Cardiac septum (tissue), 1 donor: ENCODE data around the gene AGPAT1. TPM values are rescaled to one million over a fixed set of nuclear protein-coding genes. Genes with fewer than 3 reads are reported as not detected.
"Not testable (repeated sequence)": the region's sequence is repeated elsewhere in the genome, so short reads cannot be mapped to it uniquely, and the experiment has no call there.

Source experiments
- DNase-seq: peaks from one replicate; pipeline ENCODE4 v3.0.0-alpha.2; 2020; ENCODE audit warnings: low spot score
- intact Hi-C: fragments of 100-400 bp; cut with DNase I; formaldehyde crosslinking; loops from one replicate; pipeline ENCODE4 v1.14.0; 2022
- total RNA-seq: library from RNA; stranded (reverse); fragmentation: NEBNext Ultra II Directional; extraction: Animal tissue kit (Norgen Biotek cat#: 25700); gene quantifications from one replicate; pipeline ENCODE4 v1.2.1, GENCODE V29; 2021
- donor health status: DM: no; HTN: no; CAD: no.

Gene AGPAT1
- total RNA-seq, 1 donor from 2014 or later = 47.2 TPM

GRCh38 chr6:32153564-32154513, 22.0 kb downstream of the AGPAT1 start, which contains the start of gene PPT2:
Gene PPT2 (plus strand): TSS chr6:32154141. CDS start chr6:32154595, 454 bp downstream.
- intact Hi-C loops = loop anchor here (1.0 to 2.0 kb wide), 3 partner anchors 23 to 41 kb away; partner anchors contain the start of gene AGPAT1
- peak; percentile 91 for DNase-seq

DNA sequence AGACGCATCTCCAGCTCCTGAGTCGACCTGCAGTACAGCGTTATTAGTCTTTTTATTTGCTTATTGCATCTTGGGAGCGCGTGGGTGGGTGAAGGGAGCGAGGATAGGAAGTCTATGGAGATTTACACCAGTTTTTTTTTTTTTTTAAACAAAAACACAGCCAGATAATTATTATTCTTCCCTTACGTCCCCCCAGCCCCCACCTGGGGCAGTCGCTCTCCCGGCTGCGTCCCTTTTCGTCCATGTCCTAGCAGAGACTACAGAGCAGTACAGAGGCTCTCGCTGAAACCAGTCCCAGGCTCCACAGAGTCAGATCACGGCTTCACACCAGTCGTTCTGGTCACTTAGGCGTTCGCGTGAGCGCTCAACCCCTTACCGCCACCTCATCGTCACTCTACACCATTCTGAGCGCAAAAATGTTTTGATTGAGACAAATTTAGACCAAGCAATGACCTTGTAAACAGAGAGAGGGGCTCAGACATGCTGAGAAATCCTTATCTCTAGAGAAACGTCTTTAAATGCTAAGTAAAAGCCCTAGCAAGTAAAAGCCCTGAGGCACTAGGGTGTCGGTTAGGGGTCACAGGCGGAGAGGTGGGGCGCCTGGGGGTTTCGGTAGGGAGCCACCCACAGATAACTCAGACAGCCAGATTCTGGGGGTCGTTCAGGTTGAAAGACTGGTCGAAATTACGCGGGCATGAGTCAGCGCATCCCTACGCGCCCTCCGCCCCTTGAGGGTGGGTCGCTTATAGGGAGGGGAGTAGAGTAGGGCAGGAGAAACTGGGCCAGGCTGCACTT, 22.9 kb downstream of the AGPAT1 start:
- intact Hi-C loops = loop anchor here (2.0 kb wide), 1 partner anchor 26 kb away; no protein-coding TSS in a partner anchor
- no peak for DNase-seq

- DNase-seq = no peak
- intact Hi-C loops = loop anchor here (2.0 kb wide), 1 partner anchor 25 kb away; no protein-coding TSS in a partner anchor
These were observed 23.8 kb downstream of the AGPAT1 start, which contains the start of gene PRRT1 for GRCh38 chr6:32151863-32152768. Gene PRRT1 (minus strand): TSS chr6:32151939. CDS start chr6:32151827, 112 bp downstream.

GRCh38 chr6:32151181-32151862, 24.6 kb downstream of the AGPAT1 start:
- intact Hi-C loops = no loop called here
- no peak for DNase-seq

GRCh38 chr6:32149932-32150870, 25.7 kb downstream of the AGPAT1 start:
- intact Hi-C loops = no loop called here
- DNase-seq = no peak

- no peak for DNase-seq
- intact Hi-C loops = no loop called here
These were observed 26.7 kb downstream of the AGPAT1 start for GRCh38 chr6:32149092-32149755.

DNA sequence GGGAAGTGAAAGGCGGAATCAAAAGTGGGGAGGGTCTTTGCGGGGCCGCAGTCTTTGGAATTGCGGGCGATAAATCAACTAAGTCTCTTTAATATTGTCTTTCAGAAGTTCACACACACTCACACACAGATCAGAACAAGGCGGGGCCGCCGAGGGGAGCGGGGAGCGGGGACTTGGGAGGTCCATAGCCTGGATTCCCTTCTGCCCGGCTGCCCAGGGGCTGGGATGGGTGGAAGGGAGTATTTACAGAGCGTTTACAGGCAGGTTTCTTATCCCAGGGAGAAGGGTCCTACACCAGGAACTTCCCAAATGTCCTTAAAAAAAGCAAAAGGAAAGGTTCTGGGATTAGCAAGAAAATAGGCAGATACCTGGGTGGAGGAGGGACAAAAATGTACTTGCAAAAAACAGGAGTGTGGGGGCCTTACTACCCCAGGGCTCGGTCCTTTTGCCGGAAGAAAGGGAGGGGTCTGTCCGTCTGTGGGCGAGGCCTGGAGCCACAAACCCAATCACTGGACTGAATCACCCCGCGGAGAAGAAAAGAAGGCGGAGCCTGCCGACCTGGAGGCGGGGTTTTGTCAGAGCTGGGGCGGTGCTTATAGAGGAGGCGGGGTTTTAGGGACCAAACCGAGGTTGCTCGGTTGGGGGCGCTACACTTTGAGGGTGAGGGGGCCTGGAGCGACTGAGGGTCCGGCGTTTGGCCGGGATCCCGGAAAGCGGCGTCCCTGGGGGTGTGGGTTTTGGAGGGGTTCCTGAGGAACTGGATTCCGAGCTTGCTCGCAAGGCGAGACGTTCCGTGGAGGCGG, 27.4 kb downstream of the AGPAT1 start:
- DNase-seq = no peak
- intact Hi-C loops = no loop called here

GRCh38 chr6:32147401-32148132, 28.3 kb downstream of the AGPAT1 start:
- no peak for DNase-seq
- intact Hi-C loops = no loop called here

DNA sequence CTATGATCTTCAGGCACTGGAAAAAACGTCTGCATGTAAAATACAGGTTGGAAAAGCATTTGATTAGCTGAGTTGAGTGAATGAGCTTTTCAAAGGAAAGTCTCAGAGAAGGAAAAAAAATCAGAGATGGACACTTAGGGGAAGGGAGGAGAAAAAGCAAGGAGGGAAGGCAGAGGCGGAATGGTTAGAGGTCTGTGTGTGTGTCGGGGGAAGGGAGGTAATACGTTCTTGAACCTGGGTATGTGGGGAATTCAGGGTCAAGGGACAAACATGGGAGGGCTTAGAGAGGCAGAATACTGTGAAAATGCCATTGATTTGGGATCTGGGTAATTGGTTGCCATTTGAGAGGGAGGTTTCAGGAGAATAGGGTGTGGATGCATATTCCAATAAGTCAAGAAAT, 29.2 kb downstream of the AGPAT1 start:
- intact Hi-C loops = no loop called here
- no peak for DNase-seq

DNA sequence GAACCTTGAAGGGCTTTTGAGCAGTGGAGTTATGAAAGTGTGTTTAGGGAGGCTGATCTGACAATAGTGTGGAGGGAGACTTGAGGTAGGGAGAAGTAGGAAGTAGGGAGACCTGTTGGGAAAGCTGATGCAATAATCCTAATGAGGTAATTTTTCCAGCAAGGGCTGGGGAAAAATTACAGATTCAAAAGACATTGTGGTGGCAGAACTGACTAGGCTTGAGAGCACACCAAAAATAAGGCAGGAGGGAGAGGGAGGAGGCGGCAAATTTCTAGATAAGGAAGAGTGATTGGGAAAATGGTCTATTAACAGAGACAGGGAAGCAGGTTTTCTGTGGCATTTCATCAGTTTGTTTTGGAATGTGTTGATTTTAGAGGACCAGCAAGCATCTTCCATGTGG, 29.6 kb downstream of the AGPAT1 start:
- intact Hi-C loops = no loop called here
- DNase-seq = no peak

GRCh38 chr6:32144238-32144637, 31.6 kb downstream of the AGPAT1 start:
- intact Hi-C loops, DNase-seq: not testable (repeated sequence)

- no peak for DNase-seq
- intact Hi-C loops = no loop called here
These were observed 35.4 kb downstream of the AGPAT1 start for GRCh38 chr6:32140420-32141046.

DNA sequence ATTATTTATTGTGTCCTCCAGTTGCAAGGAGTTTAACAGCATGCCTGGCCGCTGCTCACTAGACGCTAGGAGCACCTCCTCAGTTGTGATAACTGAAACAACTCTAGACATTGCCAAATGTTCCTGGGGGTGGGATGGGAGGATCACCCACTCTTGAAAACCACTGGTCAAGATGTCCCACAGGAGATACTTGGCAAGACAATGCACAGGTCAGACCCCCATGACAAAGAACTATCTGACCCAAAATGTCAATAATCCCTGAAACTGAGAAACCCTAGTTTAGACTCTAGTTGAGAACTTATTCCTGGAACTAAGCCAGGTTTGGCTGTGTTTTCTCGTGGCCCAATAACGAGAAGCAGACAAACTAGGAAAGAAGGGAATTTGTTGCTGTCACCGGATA, 36.3 kb downstream of the AGPAT1 start:
- intact Hi-C loops = no loop called here
- no peak for DNase-seq

DNA sequence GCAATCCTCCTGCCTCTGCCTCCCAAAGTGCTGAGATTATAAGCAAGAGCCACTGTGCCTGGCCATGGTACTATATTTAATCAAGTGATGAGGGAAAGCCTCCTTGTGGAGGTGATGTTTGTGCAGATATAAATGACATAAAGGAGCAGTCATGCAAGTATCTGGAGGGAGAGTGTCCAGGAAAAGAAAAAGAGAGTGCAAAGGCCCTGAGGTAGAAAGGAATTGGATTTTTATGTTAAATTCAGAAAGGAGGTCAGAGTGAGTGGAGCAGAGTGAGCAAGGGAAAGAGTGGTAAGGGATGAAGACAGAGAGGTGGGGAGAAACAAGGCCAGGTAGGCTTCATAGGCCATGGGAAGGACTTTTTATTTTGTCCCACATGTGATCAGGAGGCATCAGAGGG, 38.4 kb downstream of the AGPAT1 start:
- no peak for DNase-seq
- intact Hi-C loops = no loop called here

GRCh38 chr6:32133786-32134185, 42.1 kb downstream of the AGPAT1 start:
- no peak for DNase-seq
- intact Hi-C loops = no loop called here
